ENCODE data around the gene HMGB3. TPM values are rescaled to one million over a fixed set of nuclear protein-coding genes. Genes with fewer than 3 reads are reported as not detected.

Gene HMGB3
- 575 TPM for polyA plus RNA-seq (2013, experiment 1 of 2)
- polyA plus RNA-seq (2013, experiment 2 of 2), result 584 TPM

DNA sequence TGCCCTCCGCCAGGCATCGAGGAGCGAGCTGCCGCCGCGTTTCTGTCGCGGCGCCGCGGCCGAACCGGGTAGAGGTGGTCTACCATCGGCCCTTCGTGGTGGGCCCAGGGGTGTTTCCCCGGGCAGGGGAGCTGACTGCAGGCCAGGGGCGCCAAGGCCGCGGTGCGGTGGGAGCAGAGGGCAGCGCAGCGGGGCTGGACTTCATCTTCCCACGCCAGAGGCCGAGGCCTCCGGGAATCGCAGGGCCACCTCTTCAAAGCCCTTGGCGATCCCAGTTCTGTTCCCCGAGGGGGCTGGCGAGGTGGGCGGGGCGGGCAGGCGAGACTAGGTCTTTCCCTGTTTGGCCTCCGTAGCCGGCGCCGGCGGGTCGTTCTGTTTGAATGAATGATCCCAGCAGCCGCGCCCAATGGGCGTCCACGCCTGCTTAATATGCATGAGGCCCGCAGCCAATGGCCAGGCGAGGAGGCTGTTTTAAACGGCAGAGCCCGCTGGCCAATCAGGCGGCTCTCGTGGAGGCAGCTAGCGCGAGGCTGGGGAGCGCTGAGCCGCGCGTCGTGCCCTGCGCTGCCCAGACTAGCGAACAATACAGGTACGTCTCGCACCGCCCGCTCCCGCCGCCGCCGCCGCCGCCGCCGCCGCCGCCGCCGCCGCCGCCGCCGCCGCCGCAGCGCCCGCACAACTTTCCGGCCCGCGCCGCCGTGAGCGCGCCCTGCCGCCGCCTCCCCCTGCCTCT, at the start of gene HMGB3:
Gene HMGB3 (plus strand): TSS at position 548 of the 733 bp plus-strand sequence. CDS start 2,265 bp downstream, outside the sequence.
- WGBS (ENCODE audit: extremely low coverage, insufficient coverage, low lambda C conversion rate), result no CpG with 5 or more reads among the region's 90 CpGs
- H3K4me3 ChIP-seq (ENCODE audit: low read length), result peak within 1 kb of the TSS; percentile 49
- peak within 1 kb of the TSS; percentile 91 for H3K56ac ChIP-seq (ENCODE audit: low read length)
- peak within 1 kb of the TSS; percentile 99 for H3K18ac ChIP-seq (ENCODE audit: low read length)
- no peak within 1 kb of the TSS for H2BK120ac ChIP-seq (ENCODE audit: low read depth, low read length)
- no peak within 1 kb of the TSS for H2AK5ac ChIP-seq (ENCODE audit: low read length)
- peak; percentile 98 for DNase-seq
- H3K4ac ChIP-seq (ENCODE audit: low read depth, low read length), result peak within 1 kb of the TSS; percentile 94
- peak within 1 kb of the TSS; percentile 97 for H4K8ac ChIP-seq (ENCODE audit: low read depth, low read length)
- H3K79me1 ChIP-seq (ENCODE audit: low read length), result no peaks in the 10 kb centered on the region
- H2BK5ac ChIP-seq (ENCODE audit: low read length), result no peak within 1 kb of the TSS
- H3K9ac ChIP-seq (ENCODE audit: low read length), result peak within 1 kb of the TSS; percentile 87
- H4K5ac ChIP-seq (ENCODE audit: low read length), result no peak within 1 kb of the TSS
- no peaks in the 10 kb centered on the region for H3K27me3 ChIP-seq (ENCODE audit: insufficient read depth, low read length, poor library complexity)
- peak within 1 kb of the TSS; percentile 50 for H3K4me2 ChIP-seq (ENCODE audit: low read length)
- peaks cover 16% of the 10 kb centered on the region for H3K79me2 ChIP-seq (ENCODE audit: control insufficient read depth, insufficient read depth, low read length)
- H3K4me1 ChIP-seq (ENCODE audit: control insufficient read depth, low read depth, low read length), result no peaks in the 10 kb centered on the region
- H3K27ac ChIP-seq (ENCODE audit: low read depth, low read length), result peak within 1 kb of the TSS; percentile 87
- no peak within 1 kb of the TSS for H2BK15ac ChIP-seq (replicated peaks; ENCODE audit: low read depth)
- no peak within 1 kb of the TSS for H3K23ac ChIP-seq (ENCODE audit: low read length)
- peaks cover 2% of the 10 kb centered on the region for H3K36me3 ChIP-seq (ENCODE audit: control insufficient read depth, insufficient read depth, low read length)

DNA sequence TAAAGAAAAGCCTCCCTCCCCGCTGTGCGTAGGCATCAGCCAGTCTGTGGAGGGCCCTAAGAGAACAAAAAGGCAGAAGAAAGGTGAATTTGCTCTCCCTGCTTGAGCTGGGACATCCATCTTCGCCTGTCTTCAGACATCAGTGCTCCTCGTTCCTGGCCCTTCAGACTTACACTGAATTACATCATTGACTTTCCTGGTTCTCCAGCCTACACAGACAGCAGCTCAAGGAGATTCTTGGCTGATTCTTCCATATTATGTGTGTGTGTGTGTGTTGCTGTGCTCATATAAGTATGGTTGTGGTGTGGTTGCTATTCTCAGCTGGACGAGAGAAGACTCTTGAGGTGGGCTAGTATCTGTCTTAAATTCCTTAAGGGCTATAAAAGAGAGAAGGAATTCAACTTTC, 49.2 kb upstream of the HMGB3 start:
- H3K23ac ChIP-seq (ENCODE audit: low read length), result no peak overlapping the region
- no peak overlapping the region for H3K56ac ChIP-seq (ENCODE audit: low read length)
- no peaks in the 10 kb centered on the region for H3K79me2 ChIP-seq (ENCODE audit: control insufficient read depth, insufficient read depth, low read length)
- no peak overlapping the region for H2AK5ac ChIP-seq (ENCODE audit: low read length)
- H3K4me3 ChIP-seq (ENCODE audit: low read length), result no peak overlapping the region
- H2BK5ac ChIP-seq (ENCODE audit: low read length), result no peak overlapping the region
- H3K79me1 ChIP-seq (ENCODE audit: low read length), result no peaks in the 10 kb centered on the region
- peak; percentile 13 for DNase-seq
- H2BK120ac ChIP-seq (ENCODE audit: low read depth, low read length), result no peak overlapping the region
- no peak overlapping the region for H3K4ac ChIP-seq (ENCODE audit: low read depth, low read length)
- WGBS (ENCODE audit: extremely low coverage, insufficient coverage, low lambda C conversion rate), result no CpG with 5 or more reads among the region's 5 CpGs
- H3K27ac ChIP-seq (ENCODE audit: low read depth, low read length), result no peak overlapping the region
- no peak overlapping the region for H2BK15ac ChIP-seq (replicated peaks; ENCODE audit: low read depth)
- peaks cover 1% of the 10 kb centered on the region for H3K4me1 ChIP-seq (ENCODE audit: control insufficient read depth, low read depth, low read length)
- H3K9ac ChIP-seq (ENCODE audit: low read length), result no peak overlapping the region
- H3K36me3 ChIP-seq (ENCODE audit: control insufficient read depth, insufficient read depth, low read length), result no peaks in the 10 kb centered on the region
- H4K5ac ChIP-seq (ENCODE audit: low read length), result no peak overlapping the region
- H4K8ac ChIP-seq (ENCODE audit: low read depth, low read length), result no peak overlapping the region
- no peak overlapping the region for H3K4me2 ChIP-seq (ENCODE audit: low read length)
- no peaks in the 10 kb centered on the region for H3K27me3 ChIP-seq (ENCODE audit: insufficient read depth, low read length, poor library complexity)
- no peak overlapping the region for H3K18ac ChIP-seq (ENCODE audit: low read length)

- Histone ChIP-seq H4K8ac (ENCODE audit: low read depth, low read length) (no peak overlapping the region), H3K27me3 (ENCODE audit: insufficient read depth, low read length, poor library complexity) (no peaks in the 10 kb centered on the region), H3K18ac (ENCODE audit: low read length) (no peak overlapping the region), H3K4me2 (ENCODE audit: low read length) (no peak overlapping the region), H3K4me1 (ENCODE audit: control insufficient read depth, low read depth, low read length) (peaks cover 1% of the 10 kb centered on the region), H3K56ac (ENCODE audit: low read length) (no peak overlapping the region), H2BK120ac (ENCODE audit: low read depth, low read length) (no peak overlapping the region), H3K79me1 (ENCODE audit: low read length) (no peaks in the 10 kb centered on the region), H2AK5ac (ENCODE audit: low read length) (no peak overlapping the region), H4K5ac (ENCODE audit: low read length) (no peak overlapping the region), H2BK5ac (ENCODE audit: low read length) (no peak overlapping the region), H3K9ac (ENCODE audit: low read length) (no peak overlapping the region), H3K4ac (ENCODE audit: low read depth, low read length) (no peak overlapping the region), H3K23ac (ENCODE audit: low read length) (no peak overlapping the region), H2BK15ac (replicated peaks; ENCODE audit: low read depth) (no peak overlapping the region), H3K36me3 (ENCODE audit: control insufficient read depth, insufficient read depth, low read length) (no peaks in the 10 kb centered on the region), H3K79me2 (ENCODE audit: control insufficient read depth, insufficient read depth, low read length) (no peaks in the 10 kb centered on the region), H3K4me3 (ENCODE audit: low read length) (no peak overlapping the region), H3K27ac (ENCODE audit: low read depth, low read length) (no peak overlapping the region)
- no CpG with 5 or more reads among the region's 5 CpGs for WGBS (ENCODE audit: extremely low coverage, insufficient coverage, low lambda C conversion rate)
- peak; percentile 91 for DNase-seq
Observed at GRCh38 chrX:150934453-150934852, 48.7 kb upstream of the HMGB3 start.

DNA sequence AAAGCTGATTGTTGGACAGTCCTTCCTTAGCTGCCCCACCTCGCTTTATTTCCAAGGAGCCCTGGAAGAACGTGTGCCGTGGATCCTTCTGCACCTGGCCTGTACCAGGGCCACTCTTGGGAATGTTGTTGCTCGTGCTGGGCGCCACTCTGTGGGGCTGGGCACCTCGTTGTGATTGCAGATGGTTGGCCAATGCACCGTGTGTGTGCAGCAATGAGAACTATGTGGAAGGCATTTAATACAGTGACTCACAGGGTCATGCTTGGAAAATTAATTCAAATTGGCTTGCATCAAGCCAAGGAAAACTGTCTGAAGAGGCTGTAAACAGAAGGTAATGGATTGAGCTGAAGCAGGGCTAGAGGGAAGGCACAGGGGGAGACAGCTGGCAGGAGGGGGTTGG, 47.7 kb upstream of the HMGB3 start:
- DNase-seq, result no peak

DNA sequence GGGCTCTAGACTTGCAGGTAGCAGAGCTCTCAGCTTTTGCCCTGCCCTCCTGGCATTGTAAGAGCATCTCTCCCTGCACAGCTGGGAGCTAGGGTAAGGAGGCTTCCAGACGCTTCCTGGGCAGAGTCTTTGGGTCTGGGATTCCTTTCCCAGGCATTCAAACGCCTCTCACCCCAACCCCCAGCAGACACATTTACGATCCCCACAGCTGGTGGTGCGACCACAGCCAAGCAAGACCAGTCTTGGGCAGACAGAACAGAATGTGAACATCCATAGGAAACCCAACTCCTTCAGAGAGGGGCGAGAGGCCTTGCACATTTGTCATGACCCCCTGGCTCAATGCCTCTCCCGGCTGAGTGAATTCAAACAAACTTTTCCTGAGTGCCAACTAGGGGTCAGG, 46.6 kb upstream of the HMGB3 start:
- no peak overlapping the region for H2BK120ac ChIP-seq (ENCODE audit: low read depth, low read length)
- H3K23ac ChIP-seq (ENCODE audit: low read length), result no peak overlapping the region
- no peak overlapping the region for H3K27ac ChIP-seq (ENCODE audit: low read depth, low read length)
- H3K4me2 ChIP-seq (ENCODE audit: low read length), result no peak overlapping the region
- no CpG with 5 or more reads among the region's 6 CpGs for WGBS (ENCODE audit: extremely low coverage, insufficient coverage, low lambda C conversion rate)
- H3K18ac ChIP-seq (ENCODE audit: low read length), result no peak overlapping the region
- H2BK5ac ChIP-seq (ENCODE audit: low read length), result no peak overlapping the region
- no peak overlapping the region for H3K4me3 ChIP-seq (ENCODE audit: low read length)
- no peak overlapping the region for H2BK15ac ChIP-seq (replicated peaks; ENCODE audit: low read depth)
- no peak overlapping the region for H4K5ac ChIP-seq (ENCODE audit: low read length)
- no peak overlapping the region for H3K56ac ChIP-seq (ENCODE audit: low read length)
- H3K4ac ChIP-seq (ENCODE audit: low read depth, low read length), result no peak overlapping the region
- H3K9ac ChIP-seq (ENCODE audit: low read length), result no peak overlapping the region
- no peak for DNase-seq
- H3K36me3 ChIP-seq (ENCODE audit: control insufficient read depth, insufficient read depth, low read length), result no peaks in the 10 kb centered on the region
- H3K4me1 ChIP-seq (ENCODE audit: control insufficient read depth, low read depth, low read length), result peaks cover 1% of the 10 kb centered on the region
- no peaks in the 10 kb centered on the region for H3K27me3 ChIP-seq (ENCODE audit: insufficient read depth, low read length, poor library complexity)
- no peak overlapping the region for H4K8ac ChIP-seq (ENCODE audit: low read depth, low read length)
- no peaks in the 10 kb centered on the region for H3K79me1 ChIP-seq (ENCODE audit: low read length)
- no peaks in the 10 kb centered on the region for H3K79me2 ChIP-seq (ENCODE audit: control insufficient read depth, insufficient read depth, low read length)
- H2AK5ac ChIP-seq (ENCODE audit: low read length), result no peak overlapping the region

More for the DNA sequence above, 47.7 kb upstream of the HMGB3 start:
- H3K27ac ChIP-seq (ENCODE audit: low read depth, low read length), result no peak overlapping the region
- H3K4me3 ChIP-seq (ENCODE audit: low read length), result no peak overlapping the region
- no peak overlapping the region for H4K5ac ChIP-seq (ENCODE audit: low read length)
- peaks cover 1% of the 10 kb centered on the region for H3K4me1 ChIP-seq (ENCODE audit: control insufficient read depth, low read depth, low read length)
- H2BK120ac ChIP-seq (ENCODE audit: low read depth, low read length), result no peak overlapping the region
- no peaks in the 10 kb centered on the region for H3K79me1 ChIP-seq (ENCODE audit: low read length)
- no peaks in the 10 kb centered on the region for H3K36me3 ChIP-seq (ENCODE audit: control insufficient read depth, insufficient read depth, low read length)
- H3K18ac ChIP-seq (ENCODE audit: low read length), result no peak overlapping the region
- no peak overlapping the region for H3K4me2 ChIP-seq (ENCODE audit: low read length)
- H3K23ac ChIP-seq (ENCODE audit: low read length), result no peak overlapping the region
- H3K79me2 ChIP-seq (ENCODE audit: control insufficient read depth, insufficient read depth, low read length), result no peaks in the 10 kb centered on the region
- no peak overlapping the region for H3K9ac ChIP-seq (ENCODE audit: low read length)
- no peak overlapping the region for H2BK15ac ChIP-seq (replicated peaks; ENCODE audit: low read depth)
- no peak overlapping the region for H2AK5ac ChIP-seq (ENCODE audit: low read length)
- no peak overlapping the region for H2BK5ac ChIP-seq (ENCODE audit: low read length)
- no peak overlapping the region for H3K4ac ChIP-seq (ENCODE audit: low read depth, low read length)
- H3K27me3 ChIP-seq (ENCODE audit: insufficient read depth, low read length, poor library complexity), result no peaks in the 10 kb centered on the region
- WGBS (ENCODE audit: extremely low coverage, insufficient coverage, low lambda C conversion rate), result no CpG with 5 or more reads among the region's 7 CpGs
- no peak overlapping the region for H3K56ac ChIP-seq (ENCODE audit: low read length)
- H4K8ac ChIP-seq (ENCODE audit: low read depth, low read length), result no peak overlapping the region

All from mesendoderm (in vitro differentiated cells).